HG03039 (cell line): ENCODE data around the gene ENO1.

Experiments
- ATAC-seq: cut with Tn5 transposase; IDR thresholded peaks from one replicate; pipeline ENCODE4 v1.9.1; 2021; ENCODE audit warnings: mild to moderate bottlenecking, moderate library complexity; ENCODE audit not compliant: unreplicated experiment

ENO1 gene

DNA sequence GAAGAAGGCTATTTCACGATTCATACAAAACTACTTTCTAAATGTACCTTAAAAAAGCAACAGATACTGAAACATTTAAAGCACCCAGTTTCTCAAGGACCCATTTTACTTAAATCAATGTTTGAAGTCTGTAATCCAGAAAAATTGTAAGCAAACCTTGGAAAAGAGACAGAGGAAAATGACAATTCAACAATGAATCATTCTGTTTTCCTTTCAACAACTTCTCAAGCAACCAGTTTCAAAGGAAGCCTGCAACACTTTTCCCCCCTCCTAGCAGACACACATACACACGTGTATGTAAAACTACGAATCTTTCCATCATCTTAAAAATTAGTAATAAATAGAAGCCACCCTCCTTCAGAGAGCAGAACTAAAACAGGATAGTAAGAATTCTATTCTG, 62.2 kb downstream of the ENO1 start:
- ATAC-seq = no peak

DNA sequence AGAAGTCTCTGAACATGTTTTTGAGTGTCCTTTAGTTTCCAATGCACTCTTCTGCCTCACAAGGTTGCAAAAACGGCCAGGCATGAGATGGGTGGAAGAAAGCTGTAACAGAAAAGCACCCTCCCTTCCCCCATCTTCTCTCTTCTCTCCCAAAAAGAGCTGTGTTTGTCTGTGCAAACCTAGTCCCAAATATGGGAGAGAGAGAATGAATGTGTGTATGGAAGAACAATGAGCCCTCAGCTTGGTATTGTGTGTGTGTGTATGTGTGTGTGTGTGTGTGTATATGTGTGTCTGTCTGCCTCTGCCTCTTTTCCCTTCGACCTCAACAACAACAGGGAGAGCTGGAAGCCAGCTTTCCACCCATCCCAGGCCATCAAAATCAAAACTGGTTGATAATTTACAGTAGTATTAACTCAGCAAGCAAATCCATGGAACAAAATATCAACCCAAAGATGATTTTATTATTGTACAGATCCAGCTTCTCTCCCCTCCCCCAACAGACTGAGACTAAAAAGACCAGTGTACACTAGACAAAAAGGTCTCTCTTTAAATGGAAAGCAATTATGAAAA, 62.8 kb downstream of the ENO1 start:
- no peak for ATAC-seq

DNA sequence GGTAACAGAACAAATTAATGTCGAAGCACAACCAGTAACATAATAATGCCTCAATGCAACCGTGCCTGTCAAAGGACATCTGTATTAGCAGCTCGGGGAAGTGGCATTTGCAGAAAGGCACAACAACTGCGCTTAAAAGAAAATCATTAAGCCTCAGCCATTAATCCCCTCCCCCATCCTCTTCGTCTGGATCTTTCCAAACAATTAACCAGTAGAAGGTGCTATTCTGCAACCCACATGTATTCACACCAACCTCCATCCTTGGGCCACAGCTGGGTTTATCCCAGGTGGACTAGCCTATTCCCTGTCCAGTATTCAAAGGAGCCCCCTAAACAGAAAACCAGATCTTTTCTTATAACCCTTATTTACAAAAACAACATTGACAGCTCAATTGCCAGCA, 63.6 kb downstream of the ENO1 start:
- no peak for ATAC-seq

DNA sequence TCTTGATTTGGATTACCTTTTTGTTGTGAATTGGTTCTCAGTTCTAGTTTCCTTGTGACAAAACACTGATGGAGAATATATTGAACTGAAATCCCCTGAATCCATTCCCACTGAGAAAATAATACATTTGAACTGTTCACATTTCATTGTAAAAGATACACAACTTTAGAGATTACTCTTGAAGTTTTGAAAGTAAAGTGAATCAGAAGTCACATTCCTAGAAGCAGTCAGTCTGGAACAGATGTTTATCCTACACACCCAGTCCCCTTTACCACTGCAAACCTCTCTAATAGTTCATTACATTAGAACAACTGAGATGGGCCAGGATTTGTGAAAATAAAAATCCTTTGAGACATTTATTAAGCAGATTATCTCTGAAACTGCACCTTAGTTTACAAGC, 64.5 kb downstream of the ENO1 start:
- no peak for ATAC-seq

DNA sequence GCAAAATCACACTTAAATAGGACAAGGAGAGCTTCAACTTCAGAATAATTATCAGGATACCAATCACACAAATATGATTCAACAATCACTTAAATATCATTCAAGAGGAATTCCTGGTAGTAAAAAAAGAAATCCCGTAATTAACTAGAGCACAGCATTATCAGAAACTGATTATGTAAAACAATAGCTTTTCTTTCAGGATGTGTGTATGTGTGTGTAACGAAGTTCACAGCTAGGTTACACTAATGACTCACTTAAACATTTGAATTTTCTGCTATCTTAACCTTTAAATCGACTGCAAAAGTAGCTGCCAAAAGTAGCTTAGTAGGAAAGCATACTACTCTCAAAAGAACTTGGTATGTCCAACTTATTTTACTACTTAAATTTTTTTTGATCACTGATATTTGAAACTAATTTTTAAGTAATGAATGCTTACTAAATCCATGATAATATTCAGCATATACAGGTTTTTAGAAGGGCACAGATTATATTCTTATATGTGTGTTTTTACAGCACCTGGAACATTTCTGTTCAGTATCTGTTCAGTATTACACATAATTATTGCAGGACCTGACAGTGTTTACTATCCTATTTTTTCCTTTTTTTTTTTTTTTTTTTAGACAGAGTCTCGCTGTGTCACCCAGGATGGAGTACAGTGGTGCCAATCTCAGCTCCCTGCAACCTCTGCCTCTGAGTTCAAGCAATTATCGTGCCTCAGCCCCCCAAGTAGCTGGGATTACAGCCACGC, 65.3 kb downstream of the ENO1 start:
- no peak for ATAC-seq

DNA sequence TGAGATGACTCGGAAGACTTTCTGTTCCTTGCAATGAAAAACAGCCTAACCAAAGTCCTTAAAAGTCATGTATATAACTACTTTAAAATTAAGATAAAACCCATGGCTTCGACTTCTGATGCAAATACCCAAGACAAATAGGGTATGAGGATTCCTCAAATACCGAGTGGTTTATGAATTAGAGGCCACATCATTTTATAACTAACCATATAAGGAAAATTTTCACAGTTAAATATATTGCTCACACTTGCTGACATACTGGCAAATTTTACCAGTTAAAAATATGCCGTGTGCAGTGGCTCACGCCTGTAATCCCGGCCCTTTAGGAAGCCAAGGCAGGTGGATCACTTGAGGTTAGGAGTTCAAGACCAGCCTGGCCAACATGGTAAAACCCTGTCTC, 66.4 kb downstream of the ENO1 start:
- no peak for ATAC-seq
